Trophoblast cell (in vitro differentiated cells and primary cell): ENCODE measurements around the gene HLX.

Source experiments
- DNase-seq, 2 donors: peaks; one replicate each; pipeline ENCODE4 v3.0.0-alpha.2; 2016
- H2AFZ ChIP-seq: 2 replicates; pipeline ENCODE4 v1.6.1; 2013; ENCODE audit warnings: low read length, moderate library complexity, mild to moderate bottlenecking; ENCODE audit not compliant: insufficient read depth, poor library complexity
- H2AK5ac ChIP-seq: 2 replicates; pipeline ENCODE4 v1.6.1; 2013; ENCODE audit warnings: mild to moderate bottlenecking, low read length
- H2BK120ac ChIP-seq: 2 replicates; pipeline ENCODE4 v1.6.1; 2013; ENCODE audit warnings: low read length, mild to moderate bottlenecking, moderate library complexity; ENCODE audit not compliant: insufficient read depth, poor library complexity
- H2BK12ac ChIP-seq: 2 replicates; pipeline ENCODE4 v1.6.1; 2013; ENCODE audit warnings: mild to moderate bottlenecking, low read length, moderate library complexity
- H2BK5ac ChIP-seq: 2 replicates; pipeline ENCODE4 v1.6.1; 2013; ENCODE audit warnings: low read length, low read depth, moderate library complexity, mild to moderate bottlenecking; ENCODE audit not compliant: poor library complexity
- H3K14ac ChIP-seq: 2 replicates; pipeline ENCODE4 v1.6.1; 2013; ENCODE audit warnings: mild to moderate bottlenecking, low read length
- H3K18ac ChIP-seq: 2 replicates; pipeline ENCODE4 v1.6.1; 2013; ENCODE audit warnings: mild to moderate bottlenecking, low read length
- H3K23ac ChIP-seq: 2 replicates; pipeline ENCODE4 v1.6.1; 2013; ENCODE audit warnings: low read length
- H3K27ac ChIP-seq: 2 replicates; pipeline ENCODE4 v1.5.1; 2013; ENCODE audit warnings: low read depth, mild to moderate bottlenecking, inconsistent platforms, low read length, moderate library complexity
- H3K27me3 ChIP-seq: 2 replicates; pipeline ENCODE4 v1.6.1; 2013; ENCODE audit warnings: inconsistent platforms, mild to moderate bottlenecking, low read length, moderate library complexity; ENCODE audit not compliant: insufficient read depth
- H3K36me3 ChIP-seq, 2 experiments: 1 replicate in 1 of 2; 2 replicates in 1 of 2; pipeline ENCODE4 v1.6.1; 2013; ENCODE audit warnings: low read length in 2 of 2, mild to moderate bottlenecking in 2 of 2, moderate library complexity in 1 of 2; ENCODE audit not compliant: insufficient read depth in 2 of 2, control insufficient read depth in 1 of 2
- H3K4ac ChIP-seq: 2 replicates; pipeline ENCODE4 v1.6.1; 2013; ENCODE audit warnings: low read depth, mild to moderate bottlenecking, low read length, moderate library complexity
- H3K4me1 ChIP-seq, 2 experiments: 1 replicate in 1 of 2; 2 replicates in 1 of 2; pipeline ENCODE4 v1.6.1; 2013; ENCODE audit warnings: low read length in 2 of 2, mild to moderate bottlenecking in 2 of 2, moderate library complexity in 1 of 2; ENCODE audit not compliant: insufficient read depth in 2 of 2, control insufficient read depth in 1 of 2
- H3K4me2 ChIP-seq: 2 replicates; pipeline ENCODE4 v1.6.1; 2013; ENCODE audit warnings: inconsistent platforms, mild to moderate bottlenecking, low read length, moderate library complexity
- H3K4me3 ChIP-seq: 2 replicates; pipeline ENCODE4 v1.5.1; 2013; ENCODE audit warnings: mild to moderate bottlenecking, low read depth, low read length, inconsistent platforms
- H3K79me1 ChIP-seq: one replicate; pipeline ENCODE4 v1.6.1; 2013; ENCODE audit warnings: low read length
- H3K79me2 ChIP-seq: 2 replicates; pipeline ENCODE4 v1.6.1; 2013; ENCODE audit warnings: low read length, mild to moderate bottlenecking; ENCODE audit not compliant: control insufficient read depth, insufficient read depth, poor library complexity
- H3K9ac ChIP-seq: 2 replicates; pipeline ENCODE4 v1.6.1; 2013; ENCODE audit warnings: mild to moderate bottlenecking, low read length
- H3K9me3 ChIP-seq: 2 replicates; pipeline ENCODE4 v1.6.1; 2013; ENCODE audit warnings: low read depth, mild to moderate bottlenecking, control low read depth, inconsistent platforms, low read length; ENCODE audit not compliant: insufficient read depth
- H4K12ac ChIP-seq: 2 replicates; pipeline ENCODE4 v1.6.1; 2013; ENCODE audit warnings: low read depth, mild to moderate bottlenecking, low read length, moderate library complexity
- H4K8ac ChIP-seq: 2 replicates; pipeline ENCODE4 v1.6.1; 2013; ENCODE audit warnings: low read depth, mild to moderate bottlenecking, low read length, moderate library complexity
- H4K91ac ChIP-seq: one replicate; pipeline ENCODE4 v1.6.1; 2013; ENCODE audit warnings: low read depth, mild to moderate bottlenecking, low read length, moderate library complexity
- WGBS: extraction: QIAGEN DNeasy Blood & Tissue Kit; methylation state at CpG from one replicate; pipeline ENCODE4 v1.1.7; 2013; ENCODE audit warnings: missing lambda C conversion rate; ENCODE audit not compliant: insufficient read length, insufficient coverage; ENCODE audit errors: extremely low coverage; 5-methylcytosine and 5-hydroxymethylcytosine counted together

Gene HLX

DNA sequence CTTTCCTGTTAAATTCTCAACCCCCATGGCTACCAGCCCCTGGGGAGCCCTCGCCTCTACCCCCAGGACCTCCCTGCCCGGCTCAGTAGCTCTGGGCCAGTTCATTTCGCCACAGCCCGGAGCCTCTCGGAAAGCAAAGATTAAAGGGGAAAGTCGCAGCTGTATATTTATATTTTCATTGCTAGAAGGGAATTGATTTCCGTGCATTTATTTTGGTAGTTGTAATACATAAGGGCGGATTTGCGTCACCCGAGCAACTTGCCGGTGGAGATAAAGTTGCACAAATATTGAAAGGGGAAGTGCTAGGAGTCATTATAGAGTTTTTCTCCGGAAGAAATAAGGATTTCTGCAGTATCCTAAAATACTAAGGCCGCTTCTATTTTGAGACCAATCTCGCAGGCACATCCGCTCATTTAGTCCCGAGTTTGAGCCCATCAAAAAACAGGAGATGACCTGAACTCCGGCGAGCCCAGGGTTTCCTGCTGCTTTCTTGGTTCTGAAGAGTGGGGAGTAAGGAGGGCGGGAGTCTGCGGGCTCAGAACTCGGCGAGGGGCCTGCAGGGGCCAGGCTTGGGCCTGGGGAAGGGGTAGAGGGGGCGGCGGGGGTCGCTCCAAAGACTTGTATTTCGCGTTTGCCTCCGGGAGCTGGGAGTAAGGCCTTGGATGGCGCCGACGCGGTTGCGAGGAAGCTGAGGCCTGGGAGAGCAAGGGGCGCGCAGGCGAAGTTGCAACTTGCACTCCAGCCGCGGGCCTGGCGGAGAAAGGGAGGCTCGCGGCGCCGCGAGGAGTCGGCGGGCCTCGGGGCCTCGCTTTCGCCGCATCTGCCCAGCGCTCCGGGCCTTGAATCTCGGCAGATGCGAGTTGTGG, 2.5 kb upstream of the HLX start:
- no peaks in the 10 kb centered on the region for H3K9me3 ChIP-seq
- H4K8ac ChIP-seq, result no peak overlapping the region
- peaks cover 15 to 19% of the 10 kb centered on the region in 2 experiments for H3K4me1 ChIP-seq
- peaks cover 58% of the 10 kb centered on the region for H3K27me3 ChIP-seq
- H3K14ac ChIP-seq, result no peak overlapping the region
- H2BK12ac ChIP-seq, result no peak overlapping the region
- no peak overlapping the region for H4K91ac ChIP-seq
- H3K4me2 ChIP-seq, result peak overlapping the region; percentile 55
- H3K27ac ChIP-seq, result no peak overlapping the region
- H3K23ac ChIP-seq, result no peak overlapping the region
- no peak overlapping the region for H3K9ac ChIP-seq
- H3K36me3 ChIP-seq, result no peaks in the 10 kb centered on the region
- no peak overlapping the region for H2BK5ac ChIP-seq
- H3K79me2 ChIP-seq, result no peaks in the 10 kb centered on the region
- H2AK5ac ChIP-seq, result no peak overlapping the region
- no peak overlapping the region for H3K4me3 ChIP-seq
- H3K79me1 ChIP-seq, result no peaks in the 10 kb centered on the region
- no CpG with 5 or more reads among the region's 54 CpGs for WGBS
- H3K4ac ChIP-seq, result no peak overlapping the region
- no peak overlapping the region for H2AFZ ChIP-seq
- DNase-seq, result peak in 1 of 2 donors; percentile 19
- H2BK120ac ChIP-seq, result no peak overlapping the region
- H3K18ac ChIP-seq, result no peak overlapping the region
- H4K12ac ChIP-seq, result no peak overlapping the region

DNA sequence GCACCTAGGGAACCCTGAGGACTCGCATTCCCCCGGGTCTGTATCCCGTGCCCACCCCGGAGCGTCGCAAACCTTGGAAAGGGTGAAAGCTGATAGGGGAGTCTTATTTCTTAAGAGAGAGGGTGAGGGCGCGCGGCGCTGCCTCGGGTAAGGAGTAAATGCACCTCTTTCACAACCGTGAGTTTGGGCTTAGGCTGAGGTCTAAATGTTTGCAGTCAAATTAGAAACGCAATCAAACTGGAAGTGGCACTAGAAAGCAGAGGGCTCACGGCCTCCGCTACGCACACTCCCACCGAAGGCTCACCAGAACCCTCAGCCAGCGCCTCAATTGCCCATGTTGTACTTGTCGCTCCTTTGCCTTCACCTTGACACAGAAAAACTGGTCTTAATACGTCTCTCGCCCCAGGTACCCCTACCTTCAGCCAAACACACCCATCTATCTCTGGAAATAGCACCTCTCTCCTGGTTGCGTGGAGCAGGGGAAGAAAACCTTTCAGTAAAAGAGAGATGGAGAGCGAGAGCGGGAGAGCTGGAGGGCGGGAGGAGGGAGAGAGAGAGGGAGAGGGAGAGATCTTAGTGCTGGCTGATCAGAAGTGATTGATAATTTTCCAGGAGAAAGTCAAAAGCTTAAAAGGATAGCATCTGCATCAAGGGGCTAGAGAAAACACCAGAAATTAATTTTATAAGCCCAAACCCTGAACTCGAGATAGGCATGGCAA, 1.7 kb upstream of the HLX start:
- Histone ChIP-seq H2BK120ac (no peak overlapping the region), H3K4me3 (no peak overlapping the region), H3K18ac (no peak overlapping the region), H3K79me2 (no peaks in the 10 kb centered on the region), H2BK12ac (no peak overlapping the region), H4K8ac (no peak overlapping the region), H3K4me1 (peaks cover 19% of the 10 kb centered on the region in 2 experiments), H3K9ac (no peak overlapping the region), H3K27me3 (peaks cover 65% of the 10 kb centered on the region), H3K9me3 (peaks cover 3% of the 10 kb centered on the region), H4K91ac (no peak overlapping the region), H3K14ac (no peak overlapping the region), H3K23ac (no peak overlapping the region), H3K36me3 (no peaks in the 10 kb centered on the region), H2AFZ (no peak overlapping the region), H2BK5ac (no peak overlapping the region), H3K79me1 (no peaks in the 10 kb centered on the region), H3K4me2 (peak overlapping the region; percentile 55), H2AK5ac (no peak overlapping the region), H3K4ac (no peak overlapping the region), H3K27ac (no peak overlapping the region), H4K12ac (no peak overlapping the region)
- no CpG with 5 or more reads among the region's 26 CpGs for WGBS
- DNase-seq, result no peak

GRCh38 chr1:220878191-220879075, 810 bp upstream of the HLX start:
- H2BK12ac ChIP-seq, result no peak overlapping the region
- H2AFZ ChIP-seq, result no peak overlapping the region
- DNase-seq, result no peak
- H2BK5ac ChIP-seq, result no peak overlapping the region
- no peak overlapping the region for H3K23ac ChIP-seq
- no peaks in the 10 kb centered on the region for H3K36me3 ChIP-seq
- H4K91ac ChIP-seq, result no peak overlapping the region
- H3K79me1 ChIP-seq, result no peaks in the 10 kb centered on the region
- no peak overlapping the region for H2BK120ac ChIP-seq
- H3K79me2 ChIP-seq, result no peaks in the 10 kb centered on the region
- H4K8ac ChIP-seq, result no peak overlapping the region
- H3K9ac ChIP-seq, result no peak overlapping the region
- H3K4me1 ChIP-seq, result peaks cover 19% of the 10 kb centered on the region in 2 experiments
- peak overlapping the region; percentile 89 for H3K4me2 ChIP-seq
- H3K27me3 ChIP-seq, result peaks cover 74% of the 10 kb centered on the region
- H3K14ac ChIP-seq, result no peak overlapping the region
- peaks cover 3% of the 10 kb centered on the region for H3K9me3 ChIP-seq
- H3K4ac ChIP-seq, result no peak overlapping the region
- H4K12ac ChIP-seq, result no peak overlapping the region
- no peak overlapping the region for H3K4me3 ChIP-seq
- WGBS, result no CpG with 5 or more reads among the region's 42 CpGs
- H2AK5ac ChIP-seq, result no peak overlapping the region
- no peak overlapping the region for H3K27ac ChIP-seq
- H3K18ac ChIP-seq, result no peak overlapping the region
